ENCODE measurements around the gene CLDN2. TPM values are rescaled to one million over a fixed set of nuclear protein-coding genes. Genes with fewer than 3 reads are reported as not detected.

The CLDN2 gene
- total RNA-seq, 4 donors from 2014 or later = 1.4 TPM; not detected in 3

DNA sequence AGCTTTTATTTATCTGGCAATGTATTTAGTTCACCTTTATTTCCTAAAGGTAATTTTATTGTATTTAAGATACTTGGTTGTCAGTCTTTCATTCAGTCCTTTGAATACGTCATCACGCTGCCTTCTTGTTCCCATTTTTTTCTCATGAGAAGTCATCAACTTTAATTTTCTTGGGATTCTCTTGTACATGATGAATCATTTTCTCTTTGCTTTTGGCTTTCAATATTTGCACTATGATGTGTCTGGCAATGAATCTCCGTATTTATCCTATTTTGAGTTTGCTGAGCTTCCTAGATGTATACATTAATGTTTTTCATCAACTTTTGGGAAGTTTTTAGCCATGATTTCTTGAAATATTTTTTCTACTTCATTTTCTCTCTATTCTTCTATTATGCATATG lies 28.4 kb downstream of the CLDN2 start:
- no peaks in the 10 kb centered on the region for H3K36me3 ChIP-seq
- no peaks in the 10 kb centered on the region for H3K4me1 ChIP-seq
- no peak for TF ChIP-seq POLR2A (IDR thresholded peaks at IDR 0.05)
- H3K4me3 ChIP-seq = no peak overlapping the region
- intact Hi-C loops (cut with DNase I; ENCODE audit: low total_unique reads) = no loop called here
- H3K9me3 ChIP-seq = no peaks in the 10 kb centered on the region
- H3K27me3 ChIP-seq = peaks cover 0 to 13% of the 10 kb centered on the region in 2 donors
- no peak for DNase-seq
- no peak overlapping the region for H3K27ac ChIP-seq

DNA sequence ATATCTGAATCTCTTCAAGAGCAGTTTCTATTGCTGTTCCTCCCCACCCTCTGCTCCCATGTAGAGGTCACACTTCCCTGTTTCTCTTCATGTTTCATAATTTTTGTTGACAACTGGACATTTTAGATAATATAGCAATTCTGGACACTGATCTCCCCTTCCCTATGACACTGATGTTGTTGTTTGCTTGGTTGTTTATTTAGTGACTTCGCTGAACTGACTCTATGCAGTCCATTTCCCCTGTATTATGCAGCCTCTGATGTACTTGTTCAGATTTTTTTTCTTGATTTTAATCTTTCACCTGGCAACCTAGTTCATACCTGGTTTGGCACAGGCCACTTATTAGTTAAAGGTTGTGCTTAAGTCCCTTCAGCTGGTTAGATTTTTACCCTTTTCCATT lies 29.2 kb downstream of the CLDN2 start:
- TF ChIP-seq, protein P1, sequence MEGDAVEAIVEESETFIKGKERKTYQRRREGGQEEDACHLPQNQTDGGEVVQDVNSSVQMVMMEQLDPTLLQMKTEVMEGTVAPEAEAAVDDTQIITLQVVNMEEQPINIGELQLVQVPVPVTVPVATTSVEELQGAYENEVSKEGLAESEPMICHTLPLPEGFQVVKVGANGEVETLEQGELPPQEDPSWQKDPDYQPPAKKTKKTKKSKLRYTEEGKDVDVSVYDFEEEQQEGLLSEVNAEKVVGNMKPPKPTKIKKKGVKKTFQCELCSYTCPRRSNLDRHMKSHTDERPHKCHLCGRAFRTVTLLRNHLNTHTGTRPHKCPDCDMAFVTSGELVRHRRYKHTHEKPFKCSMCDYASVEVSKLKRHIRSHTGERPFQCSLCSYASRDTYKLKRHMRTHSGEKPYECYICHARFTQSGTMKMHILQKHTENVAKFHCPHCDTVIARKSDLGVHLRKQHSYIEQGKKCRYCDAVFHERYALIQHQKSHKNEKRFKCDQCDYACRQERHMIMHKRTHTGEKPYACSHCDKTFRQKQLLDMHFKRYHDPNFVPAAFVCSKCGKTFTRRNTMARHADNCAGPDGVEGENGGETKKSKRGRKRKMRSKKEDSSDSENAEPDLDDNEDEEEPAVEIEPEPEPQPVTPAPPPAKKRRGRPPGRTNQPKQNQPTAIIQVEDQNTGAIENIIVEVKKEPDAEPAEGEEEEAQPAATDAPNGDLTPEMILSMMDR (IDR thresholded peaks at IDR 0.05) = no peak
- no peak for TF ChIP-seq POLR2A (IDR thresholded peaks at IDR 0.05)
- intact Hi-C loops (cut with DNase I; ENCODE audit: low total_unique reads) = no loop called here
- H3K27ac ChIP-seq = no peak overlapping the region

DNA sequence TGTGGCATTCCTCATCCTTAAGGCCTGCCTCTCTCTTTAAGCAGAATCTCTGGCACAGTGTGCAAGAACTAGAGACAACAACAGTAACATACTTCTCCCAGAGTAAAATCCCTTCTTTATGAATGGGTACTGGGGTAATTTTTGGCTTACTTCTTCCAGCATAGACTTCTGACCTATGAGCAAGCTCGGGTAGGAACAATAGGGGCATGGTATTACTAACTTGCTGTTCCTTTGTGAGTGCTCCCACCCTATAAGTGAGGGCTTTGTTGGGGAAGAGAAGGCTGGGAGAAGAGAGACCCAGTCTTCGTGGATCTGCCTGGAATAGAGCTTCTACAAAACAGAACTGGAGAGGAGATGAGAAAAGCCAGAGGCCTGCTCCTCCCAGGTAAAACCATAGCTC lies 30.2 kb downstream of the CLDN2 start:
- TF ChIP-seq, protein P1 (IDR thresholded peaks at IDR 0.05) = no peak
- TF ChIP-seq POLR2A (IDR thresholded peaks at IDR 0.05) = no peak
- H3K27ac ChIP-seq = no peak overlapping the region
- no peak overlapping the region for H3K4me3 ChIP-seq
- H3K9me3 ChIP-seq = no peaks in the 10 kb centered on the region
- no peaks in the 10 kb centered on the region for H3K36me3 ChIP-seq
- DNase-seq = no peak
- peaks cover 0 to 9% of the 10 kb centered on the region in 2 donors for H3K27me3 ChIP-seq
- no peaks in the 10 kb centered on the region for H3K4me1 ChIP-seq
- intact Hi-C loops (cut with DNase I; ENCODE audit: low total_unique reads) = no loop called here

More for the DNA sequence above, 29.2 kb downstream of the CLDN2 start:
- Histone ChIP-seq H3K9me3 (no peaks in the 10 kb centered on the region), H3K27me3 (peaks cover 0 to 10% of the 10 kb centered on the region in 2 donors), H3K4me1 (no peaks in the 10 kb centered on the region), H3K36me3 (no peaks in the 10 kb centered on the region), H3K4me3 (no peak overlapping the region)
- no peak for DNase-seq

DNA sequence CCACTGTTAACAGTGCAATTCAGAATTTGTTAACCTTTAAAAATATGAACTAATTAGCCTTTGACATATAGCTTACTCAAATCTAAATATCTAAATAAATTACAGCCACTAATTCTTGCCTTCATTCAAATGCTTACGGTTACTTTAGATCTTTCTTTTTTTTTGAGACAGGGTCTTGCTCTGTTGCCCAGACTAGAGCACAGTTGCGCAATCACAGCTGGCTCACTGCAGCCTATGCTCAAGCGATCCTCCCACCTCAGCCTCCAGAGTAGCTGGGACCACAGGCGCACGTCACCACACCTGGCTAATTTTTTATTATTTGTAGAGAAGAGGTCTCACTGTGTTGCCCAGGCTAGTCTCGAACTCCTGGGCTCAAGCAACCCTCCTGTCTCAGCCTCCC lies 31.0 kb downstream of the CLDN2 start:
- Histone ChIP-seq H3K27me3 (peaks cover 0 to 9% of the 10 kb centered on the region in 2 donors), H3K36me3 (no peaks in the 10 kb centered on the region), H3K27ac (no peak overlapping the region), H3K4me3 (no peak overlapping the region), H3K9me3 (no peaks in the 10 kb centered on the region), H3K4me1 (no peaks in the 10 kb centered on the region)
- intact Hi-C loops (cut with DNase I; ENCODE audit: low total_unique reads) = no loop called here
- TF ChIP-seq, protein P1 (IDR thresholded peaks at IDR 0.05) = no peak
- no peak for TF ChIP-seq POLR2A (IDR thresholded peaks at IDR 0.05)
- DNase-seq = no peak

DNA sequence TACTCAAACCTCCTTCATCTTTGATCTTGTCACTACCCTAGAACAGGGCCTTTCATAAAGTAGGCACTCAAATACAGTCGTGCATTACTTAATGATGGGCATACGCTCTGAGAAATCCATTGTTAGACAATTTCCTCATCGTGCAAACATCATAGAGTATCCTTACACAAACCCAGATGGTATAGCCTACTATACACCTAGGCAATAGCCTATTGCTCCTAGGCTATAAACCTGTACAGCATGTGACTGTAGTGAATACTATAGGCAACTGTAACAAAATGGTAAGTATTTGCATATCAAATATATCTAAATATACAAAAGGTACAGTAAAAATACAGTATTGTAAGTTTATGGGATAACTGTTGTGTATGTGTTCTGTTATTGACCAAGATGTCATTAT lies 31.9 kb downstream of the CLDN2 start:
- Histone ChIP-seq H3K9me3 (no peaks in the 10 kb centered on the region), H3K4me1 (no peaks in the 10 kb centered on the region), H3K4me3 (no peak overlapping the region), H3K36me3 (no peaks in the 10 kb centered on the region), H3K27me3 (peaks cover 0 to 9% of the 10 kb centered on the region in 2 donors), H3K27ac (no peak overlapping the region)
- DNase-seq = no peak
- intact Hi-C loops (cut with DNase I; ENCODE audit: low total_unique reads) = no loop called here
- no peak for TF ChIP-seq POLR2A (IDR thresholded peaks at IDR 0.05)
- TF ChIP-seq, protein P1 (IDR thresholded peaks at IDR 0.05) = no peak

DNA sequence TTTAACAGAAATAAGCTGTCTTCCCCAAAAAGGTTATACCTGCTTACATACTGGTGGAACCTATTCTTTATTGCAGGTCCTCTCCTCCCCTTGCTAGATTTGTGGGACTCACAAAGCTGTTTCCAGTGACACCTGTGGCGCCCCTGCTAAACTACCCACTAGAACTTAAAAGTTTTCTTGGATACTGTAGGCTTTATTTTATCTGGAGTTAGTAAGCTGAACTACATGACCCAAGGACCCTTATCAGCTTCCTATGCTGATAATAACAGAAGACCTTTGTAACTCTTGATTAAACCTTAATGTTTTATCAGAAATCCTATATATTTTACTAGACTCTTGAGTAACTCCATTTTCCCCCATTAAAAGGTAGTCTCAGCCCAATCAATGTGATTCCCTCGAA lies 32.3 kb downstream of the CLDN2 start:
- intact Hi-C loops (cut with DNase I; ENCODE audit: low total_unique reads) = no loop called here

More for the DNA sequence above, 32.3 kb downstream of the CLDN2 start:
- no peak for TF ChIP-seq POLR2A (IDR thresholded peaks at IDR 0.05)
- TF ChIP-seq, protein P1 (IDR thresholded peaks at IDR 0.05) = no peak
- Histone ChIP-seq H3K27me3 (peaks cover 0 to 9% of the 10 kb centered on the region in 2 donors), H3K36me3 (no peaks in the 10 kb centered on the region), H3K9me3 (no peaks in the 10 kb centered on the region), H3K4me3 (no peak overlapping the region), H3K4me1 (no peaks in the 10 kb centered on the region), H3K27ac (no peak overlapping the region)
- no peak for DNase-seq
